PC-3 (cell line): ENCODE measurements around the gene SGCD. TPM values are rescaled to one million over a fixed set of nuclear protein-coding genes. Genes with fewer than 3 reads are reported as not detected.

Experiments
- ATAC-seq: fragments of 200-7000 bp; cut with Tn5 transposase; 2 replicates; pipeline ENCODE4 v1.9.1; 2020; ENCODE audit warnings: mild to moderate bottlenecking, moderate library complexity
- BruUV-seq: library from RNA; stranded (reverse); fragments of 400-500 nt; replicated peaks from 2 replicates; lab custom pipeline; 2021; lab: Mats Ljungman, UMichigan
- CTCF ChIA-PET: fragments of 300-600 bp; sonication (Branson Sonifier 250); formaldehyde crosslinking; loops from one replicate; lab custom pipeline; 2022; ENCODE audit warnings: antibody characterized with exemption; lab: Charles Lee
- POLR2A ChIA-PET: fragments of 300-600 bp; sonication (Branson Sonifier 250); formaldehyde crosslinking; loops from one replicate; lab custom pipeline; 2022; ENCODE audit warnings: antibody characterized with exemption; ENCODE audit not compliant: unreplicated experiment; lab: Charles Lee
- DNase-seq: peaks from one replicate; pipeline ENCODE4 v3.0.0-alpha.2; 2015
- H2AFZ ChIP-seq: fragments of 300-600 bp; sonication (generic); 2 replicates; pipeline ENCODE4 v1.6.0; 2016; ENCODE audit warnings: antibody characterized with exemption, low read length
- H3F3A ChIP-seq: fragments of 300-600 bp; sonication (generic); one replicate; pipeline ENCODE4 v1.6.0; 2017; ENCODE audit warnings: antibody characterized with exemption, low read length, control low read depth, mild to moderate bottlenecking; ENCODE audit not compliant: unreplicated experiment
- H3K27ac ChIP-seq: fragments of 300-600 bp; sonication (generic); 2 replicates; pipeline ENCODE4 v1.5.1; 2016; ENCODE audit warnings: mild to moderate bottlenecking, low read length
- H3K27me3 ChIP-seq: fragments of 300-600 bp; sonication (generic); 2 replicates; pipeline ENCODE4 v1.6.1; 2016; ENCODE audit warnings: low read length, mixed read lengths
- H3K36me3 ChIP-seq: fragments of 300-600 bp; sonication (generic); 2 replicates; pipeline ENCODE4 v1.6.1; 2016; ENCODE audit warnings: low read depth, mixed run types, low read length, mixed read lengths
- H3K4me1 ChIP-seq: fragments of 300-600 bp; sonication (generic); 2 replicates; pipeline ENCODE4 v1.5.1; 2016; ENCODE audit warnings: low read length; ENCODE audit not compliant: insufficient read depth
- H3K4me2 ChIP-seq: fragments of 300-600 bp; sonication (generic); 2 replicates; pipeline ENCODE4 v1.6.0; 2016; ENCODE audit warnings: low read length
- H3K4me3 ChIP-seq: fragments of 300-600 bp; sonication (generic); 2 replicates; pipeline ENCODE4 v1.5.1; 2016; ENCODE audit warnings: mild to moderate bottlenecking, low read length, mixed read lengths
- H3K79me2 ChIP-seq: fragments of 300-600 bp; sonication (generic); 2 replicates; pipeline ENCODE4 v1.6.1; 2017; ENCODE audit warnings: low read length, mixed read lengths
- H3K9ac ChIP-seq: fragments of 300-600 bp; sonication (generic); 2 replicates; pipeline ENCODE4 v1.6.0; 2016; ENCODE audit warnings: mild to moderate bottlenecking, low read length
- H3K9me2 ChIP-seq: fragments of 300-600 bp; sonication (generic); replicated peaks from 2 replicates; pipeline ENCODE4 v1.6.1; 2016; ENCODE audit warnings: mixed run types, low read length, mixed read lengths
- H3K9me3 ChIP-seq: fragments of 300-600 bp; sonication (generic); 2 replicates; pipeline ENCODE4 v1.6.1; 2016; ENCODE audit warnings: low read length, mixed read lengths
- H4K20me1 ChIP-seq: fragments of 300-600 bp; sonication (generic); 2 replicates; pipeline ENCODE4 v1.6.1; 2016; ENCODE audit warnings: low read length, mixed read lengths
- CTCF ChIP-seq: fragments of 300-600 bp; sonication (generic); conservative IDR thresholded peaks from 2 replicates; pipeline ENCODE4 v1.5.1; 2017; ENCODE audit warnings: antibody characterized with exemption, low read depth, mild to moderate bottlenecking, low read length
- EZH2 ChIP-seq: fragments of 300-600 bp; sonication (generic); IDR thresholded peaks from one replicate; pipeline ENCODE4 v1.6.1; 2017; ENCODE audit warnings: antibody characterized with exemption, mild to moderate bottlenecking, low read length; ENCODE audit not compliant: unreplicated experiment
- EZH2phosphoT487 ChIP-seq: fragments of 300-600 bp; sonication (generic); IDR thresholded peaks from 2 replicates; pipeline ENCODE4 v1.6.1; 2018; ENCODE audit warnings: mild to moderate bottlenecking, antibody characterized with exemption, low read length, borderline replicate concordance
- intact Hi-C: fragments of 100-400 bp; cut with micrococcal nuclease; formaldehyde crosslinking; loops from 2 replicates; pipeline ENCODE4 v1.9.0; 2023
- total RNA-seq: library from RNA; depleted of rRNA; stranded (reverse); fragments of >200 nt; gene quantifications from 2 replicates; pipeline ENCODE4 v1.2.3, GENCODE V29; 2014

The SGCD gene
- total RNA-seq, 1 experiment from 2014 or later, result 0.15 TPM

DNA sequence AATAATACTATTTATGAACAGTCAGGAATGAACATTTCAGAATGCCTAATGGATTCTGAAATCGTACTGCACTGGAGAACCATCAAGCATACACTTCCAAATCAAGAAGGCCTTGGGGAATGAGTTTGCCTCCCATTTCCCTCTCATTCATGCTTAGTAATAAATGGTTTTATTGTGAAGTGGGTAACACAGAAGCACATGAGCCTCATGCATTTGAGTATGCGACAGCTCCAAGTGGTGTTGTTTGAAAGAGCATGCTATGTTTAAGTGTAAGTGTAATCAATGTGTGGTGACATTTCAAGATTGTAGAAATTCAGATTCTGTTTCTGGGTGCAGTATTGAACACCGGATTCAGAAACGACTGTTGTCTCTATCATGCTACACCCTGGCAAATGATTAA lies 60.0 kb downstream of the SGCD start:
- H3K9me2 ChIP-seq, result no peaks in the 10 kb centered on the region
- no peaks in the 10 kb centered on the region for H3K79me2 ChIP-seq
- no peaks in the 10 kb centered on the region for H3K27me3 ChIP-seq
- H3K27ac ChIP-seq, result no peak overlapping the region
- no peaks in the 10 kb centered on the region for H3K9me3 ChIP-seq
- no peak overlapping the region for H2AFZ ChIP-seq
- no peaks in the 10 kb centered on the region for H3K36me3 ChIP-seq
- H3F3A ChIP-seq, result no peaks in the 10 kb centered on the region
- ATAC-seq, result no peak
- no peaks in the 10 kb centered on the region for H4K20me1 ChIP-seq
- no peak for DNase-seq
- ChIA-PET CTCF (no interaction called here), POLR2A (no interaction called here)
- no peak overlapping the region for H3K9ac ChIP-seq
- H3K4me1 ChIP-seq, result no peaks in the 10 kb centered on the region
- no peak overlapping the region for H3K4me2 ChIP-seq
- TF ChIP-seq EZH2 (no peak), CTCF (no peak), EZH2phosphoT487 (no peak)
- no peak overlapping the region for H3K4me3 ChIP-seq
- BruUV-seq, result no TSS peak
- intact Hi-C loops, result no loop called here

DNA sequence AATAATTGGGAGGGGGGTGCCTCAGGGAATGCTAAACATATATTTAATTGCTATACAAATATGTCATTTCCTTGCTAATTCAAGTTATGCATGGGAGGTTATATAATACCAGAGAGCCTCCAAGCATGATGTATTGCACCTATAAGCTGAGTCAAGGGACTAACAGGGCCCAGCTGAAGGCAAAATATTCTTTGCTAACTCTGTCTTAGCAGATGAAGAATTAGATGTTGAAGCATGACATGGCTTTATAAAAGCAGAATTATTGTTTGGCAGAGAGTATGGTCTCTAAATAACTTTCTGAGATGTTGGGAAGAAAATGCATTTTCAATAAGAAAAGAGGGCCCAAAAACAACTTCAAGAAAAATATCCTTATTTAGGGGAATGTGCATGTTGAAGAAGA lies 60.4 kb downstream of the SGCD start:
- Histone ChIP-seq H3K4me1 (no peaks in the 10 kb centered on the region), H3K4me2 (no peak overlapping the region), H3K9ac (no peak overlapping the region), H3K79me2 (no peaks in the 10 kb centered on the region), H3K27ac (no peak overlapping the region), H3K4me3 (no peak overlapping the region), H3K9me3 (no peaks in the 10 kb centered on the region), H2AFZ (no peak overlapping the region), H3F3A (no peaks in the 10 kb centered on the region), H3K36me3 (no peaks in the 10 kb centered on the region), H3K27me3 (no peaks in the 10 kb centered on the region), H4K20me1 (no peaks in the 10 kb centered on the region), H3K9me2 (no peaks in the 10 kb centered on the region)
- no peak for ATAC-seq
- DNase-seq, result no peak
- no TSS peak for BruUV-seq
- CTCF ChIA-PET, result no interaction called here
- TF ChIP-seq EZH2phosphoT487 (no peak), CTCF (no peak), EZH2 (no peak)
- POLR2A ChIA-PET, result no interaction called here
- intact Hi-C loops, result no loop called here

- BruUV-seq, result no TSS peak
- no peaks in the 10 kb centered on the region for H3K9me2 ChIP-seq
- no peaks in the 10 kb centered on the region for H3K9me3 ChIP-seq
- H3K4me1 ChIP-seq, result no peaks in the 10 kb centered on the region
- no peaks in the 10 kb centered on the region for H3K36me3 ChIP-seq
- no peak overlapping the region for H3K4me2 ChIP-seq
- intact Hi-C loops, result no loop called here
- H3F3A ChIP-seq, result no peaks in the 10 kb centered on the region
- no peak overlapping the region for H3K27ac ChIP-seq
- H4K20me1 ChIP-seq, result no peaks in the 10 kb centered on the region
- no peak overlapping the region for H3K4me3 ChIP-seq
- ATAC-seq (no peak), DNase-seq (no peak)
- H3K79me2 ChIP-seq, result no peaks in the 10 kb centered on the region
- ChIA-PET POLR2A (no interaction called here), CTCF (no interaction called here)
- no peak for TF ChIP-seq EZH2
- TF ChIP-seq EZH2phosphoT487, result no peak
- no peak for TF ChIP-seq CTCF
- no peaks in the 10 kb centered on the region for H3K27me3 ChIP-seq
- H2AFZ ChIP-seq, result no peak overlapping the region
- no peak overlapping the region for H3K9ac ChIP-seq
Observed at GRCh38 chr5:156388233-156388632, 61.3 kb downstream of the SGCD start.
